ENCODE measurements around the gene TBL3.

Gene TBL3

GRCh38 chr16:2004795-2005517 lies 33.1 kb downstream of the TBL3 start:
- DNase-seq (ENCODE audit: low read depth), result no peak
- no peak overlapping the region for H3K4me3 ChIP-seq (replicated peaks; ENCODE audit: low read depth, low read length)
- no peak for TF ChIP-seq CTCF (IDR thresholded peaks at IDR 0.05; ENCODE audit: low read length, missing control alignments)

GRCh38 chr16:2005646-2006045 lies 33.8 kb downstream of the TBL3 start:
- TF ChIP-seq CTCF (IDR thresholded peaks at IDR 0.05; ENCODE audit: low read length, missing control alignments), result no peak
- no peak overlapping the region for H3K4me3 ChIP-seq (replicated peaks; ENCODE audit: low read depth, low read length)
- no peak for DNase-seq (ENCODE audit: low read depth)

- DNase-seq (ENCODE audit: low read depth), result no peak
- no peak overlapping the region for H3K4me3 ChIP-seq (replicated peaks; ENCODE audit: low read depth, low read length)
- TF ChIP-seq CTCF (IDR thresholded peaks at IDR 0.05; ENCODE audit: low read length, missing control alignments), result no peak
Measured at GRCh38 chr16:2006317-2006716, 34.5 kb downstream of the TBL3 start.

- DNase-seq (ENCODE audit: low read depth), result no peak
- peak overlapping the region; percentile 68 for H3K4me3 ChIP-seq (replicated peaks; ENCODE audit: low read depth, low read length)
- TF ChIP-seq CTCF (IDR thresholded peaks at IDR 0.05; ENCODE audit: low read length, missing control alignments), result no peak
Measured at GRCh38 chr16:2007081-2007836, 35.4 kb downstream of the TBL3 start.

- peak overlapping the region; percentile 68 for H3K4me3 ChIP-seq (replicated peaks; ENCODE audit: low read depth, low read length)
- DNase-seq (ENCODE audit: low read depth), result peak; percentile 72
- TF ChIP-seq CTCF (IDR thresholded peaks at IDR 0.05; ENCODE audit: low read length, missing control alignments), result no peak
Measured at GRCh38 chr16:2008009-2008526, 36.2 kb downstream of the TBL3 start.

GRCh38 chr16:2008631-2009163 lies 36.8 kb downstream of the TBL3 start:
- TF ChIP-seq CTCF (IDR thresholded peaks at IDR 0.05; ENCODE audit: low read length, missing control alignments), result no peak
- DNase-seq (ENCODE audit: low read depth), result peak; percentile 57
- H3K4me3 ChIP-seq (replicated peaks; ENCODE audit: low read depth, low read length), result peak overlapping the region; percentile 68

Measured in fibroblast of pulmonary artery (primary cell).